Measurements from ENCODE around the gene TDRD9. TPM values are rescaled to one million over a fixed set of nuclear protein-coding genes. Genes with fewer than 3 reads are reported as not detected.

The TDRD9 gene
- total RNA-seq, 1 donor from 2014 or later = not detected

GRCh38 chr14:104036212-104036611 lies 108.0 kb downstream of the TDRD9 start:
- Mint-ChIP-seq H3K27ac (ENCODE audit: unreplicated experiment) (no peak overlapping the region), H3K4me1 (ENCODE audit: unreplicated experiment) (no peaks in the 10 kb centered on the region), H3K27me3 (ENCODE audit: unreplicated experiment) (no peaks in the 10 kb centered on the region), H3K9me3 (ENCODE audit: unreplicated experiment) (no peaks in the 10 kb centered on the region), H3K4me3 (ENCODE audit: unreplicated experiment) (no peak overlapping the region), H3K36me3 (ENCODE audit: low read depth, unreplicated experiment) (no peaks in the 10 kb centered on the region)
- no peak for DNase-seq (ENCODE audit: low spot score)
- no peak for TF ChIP-seq CTCF (IDR thresholded peaks at IDR 0.05; ENCODE audit: unreplicated experiment)

- Mint-ChIP-seq H3K9me3 (ENCODE audit: unreplicated experiment) (no peaks in the 10 kb centered on the region), H3K27me3 (ENCODE audit: unreplicated experiment) (no peaks in the 10 kb centered on the region), H3K4me1 (ENCODE audit: unreplicated experiment) (no peaks in the 10 kb centered on the region), H3K27ac (ENCODE audit: unreplicated experiment) (no peak overlapping the region), H3K36me3 (ENCODE audit: low read depth, unreplicated experiment) (no peaks in the 10 kb centered on the region), H3K4me3 (ENCODE audit: unreplicated experiment) (no peak overlapping the region)
- DNase-seq (ENCODE audit: low spot score) = no peak
- TF ChIP-seq CTCF (IDR thresholded peaks at IDR 0.05; ENCODE audit: unreplicated experiment) = no peak
Observed at GRCh38 chr14:104037074-104037473, 108.8 kb downstream of the TDRD9 start.

- no peak for TF ChIP-seq CTCF (IDR thresholded peaks at IDR 0.05; ENCODE audit: unreplicated experiment)
- Mint-ChIP-seq H3K9me3 (ENCODE audit: unreplicated experiment) (no peaks in the 10 kb centered on the region), H3K27me3 (ENCODE audit: unreplicated experiment) (no peaks in the 10 kb centered on the region), H3K4me3 (ENCODE audit: unreplicated experiment) (no peak overlapping the region), H3K36me3 (ENCODE audit: low read depth, unreplicated experiment) (no peaks in the 10 kb centered on the region), H3K4me1 (ENCODE audit: unreplicated experiment) (no peaks in the 10 kb centered on the region), H3K27ac (ENCODE audit: unreplicated experiment) (no peak overlapping the region)
- DNase-seq (ENCODE audit: low spot score) = no peak
Observed at GRCh38 chr14:104037903-104038302, 109.6 kb downstream of the TDRD9 start.

- no peak for DNase-seq (ENCODE audit: low spot score)
- Mint-ChIP-seq H3K27ac (ENCODE audit: unreplicated experiment) (no peak overlapping the region), H3K36me3 (ENCODE audit: low read depth, unreplicated experiment) (no peaks in the 10 kb centered on the region), H3K27me3 (ENCODE audit: unreplicated experiment) (peaks cover 1% of the 10 kb centered on the region), H3K4me1 (ENCODE audit: unreplicated experiment) (no peaks in the 10 kb centered on the region), H3K9me3 (ENCODE audit: unreplicated experiment) (no peaks in the 10 kb centered on the region), H3K4me3 (ENCODE audit: unreplicated experiment) (no peak overlapping the region)
- no peak for TF ChIP-seq CTCF (IDR thresholded peaks at IDR 0.05; ENCODE audit: unreplicated experiment)
Observed at GRCh38 chr14:104039214-104039613, 111.0 kb downstream of the TDRD9 start.

GRCh38 chr14:104040539-104040938 lies 112.3 kb downstream of the TDRD9 start:
- H3K27ac Mint-ChIP-seq (ENCODE audit: unreplicated experiment) = no peak overlapping the region
- no peak overlapping the region for H3K4me3 Mint-ChIP-seq (ENCODE audit: unreplicated experiment)
- H3K27me3 Mint-ChIP-seq (ENCODE audit: unreplicated experiment) = peaks cover 1% of the 10 kb centered on the region
- H3K36me3 Mint-ChIP-seq (ENCODE audit: low read depth, unreplicated experiment) = no peaks in the 10 kb centered on the region
- H3K9me3 Mint-ChIP-seq (ENCODE audit: unreplicated experiment) = no peaks in the 10 kb centered on the region
- no peaks in the 10 kb centered on the region for H3K4me1 Mint-ChIP-seq (ENCODE audit: unreplicated experiment)
- no peak for DNase-seq (ENCODE audit: low spot score)
- TF ChIP-seq CTCF (IDR thresholded peaks at IDR 0.05; ENCODE audit: unreplicated experiment) = no peak
